CMK (cell line): ENCODE data around the gene XDH.

Experiments
- DNase-seq: peaks from one replicate; pipeline ENCODE4 v3.0.0-alpha.2; 2010; ENCODE audit warnings: low read depth

XDH gene

GRCh38 chr2:31402388-31402787 lies 12.2 kb downstream of the XDH start:
- no peak for DNase-seq

GRCh38 chr2:31401580-31401979 lies 13.0 kb downstream of the XDH start:
- no peak for DNase-seq

DNA sequence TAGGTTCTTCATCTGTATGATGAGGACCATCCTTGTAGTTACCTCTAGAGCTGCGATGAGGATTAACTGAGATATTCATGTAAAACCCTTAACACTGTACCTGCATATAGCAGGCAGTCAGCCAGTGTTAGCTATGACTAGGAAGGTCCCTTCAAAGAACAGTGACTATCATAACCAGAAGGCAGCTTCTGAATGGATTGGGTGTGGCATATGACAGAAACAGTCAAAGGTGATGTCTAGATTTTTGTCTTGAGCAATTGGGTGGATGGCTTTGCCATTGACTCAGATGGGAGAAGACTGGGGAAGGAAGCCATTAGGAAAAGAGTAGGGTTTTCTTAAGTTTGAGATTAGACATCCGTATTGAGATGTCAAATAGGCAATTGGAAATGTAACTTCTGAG lies 15.7 kb downstream of the XDH start:
- DNase-seq = no peak

GRCh38 chr2:31397094-31397493 lies 17.4 kb downstream of the XDH start:
- DNase-seq = no peak

DNA sequence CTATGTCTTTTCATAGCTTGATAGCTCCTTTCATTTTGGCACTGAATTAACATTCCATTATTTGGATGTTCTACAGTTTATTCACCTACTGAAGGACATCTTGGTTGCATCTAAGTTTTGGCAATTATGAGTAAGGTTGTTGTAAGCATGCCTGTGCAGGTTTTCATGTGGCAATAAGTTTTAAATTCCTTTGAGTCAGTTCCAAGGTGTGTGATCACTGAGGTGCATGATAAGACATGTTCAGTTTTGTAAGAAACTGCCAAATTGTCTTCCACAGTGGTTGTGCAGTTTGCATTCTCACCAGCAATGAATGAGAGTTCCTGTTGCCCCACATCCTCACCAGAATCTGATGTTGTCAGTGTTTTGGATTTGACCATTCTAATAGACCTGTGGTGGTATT lies 24.2 kb downstream of the XDH start:
- DNase-seq = no peak

- no peak for DNase-seq
Measured at GRCh38 chr2:31388736-31389135, 25.8 kb downstream of the XDH start.

DNA sequence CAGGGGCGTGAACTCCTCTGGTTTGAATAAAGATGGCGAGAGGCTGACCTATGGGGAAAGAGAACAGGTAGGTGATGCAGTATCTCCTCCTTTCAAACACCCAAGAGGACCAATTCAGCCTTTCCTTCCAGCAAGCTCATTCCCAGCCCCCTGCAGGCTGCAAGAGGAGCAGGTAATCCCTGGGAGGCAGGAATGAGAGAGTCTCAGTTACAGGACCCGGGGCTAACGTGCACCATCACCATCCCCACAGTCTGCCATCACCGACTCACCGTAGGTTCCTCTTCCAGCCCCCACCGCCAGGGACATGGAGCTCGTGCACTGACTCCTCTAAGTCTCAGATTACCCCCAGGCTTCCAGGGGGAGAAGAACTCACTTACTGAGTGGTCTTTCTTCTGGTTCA lies 26.7 kb downstream of the XDH start:
- DNase-seq = no peak

DNA sequence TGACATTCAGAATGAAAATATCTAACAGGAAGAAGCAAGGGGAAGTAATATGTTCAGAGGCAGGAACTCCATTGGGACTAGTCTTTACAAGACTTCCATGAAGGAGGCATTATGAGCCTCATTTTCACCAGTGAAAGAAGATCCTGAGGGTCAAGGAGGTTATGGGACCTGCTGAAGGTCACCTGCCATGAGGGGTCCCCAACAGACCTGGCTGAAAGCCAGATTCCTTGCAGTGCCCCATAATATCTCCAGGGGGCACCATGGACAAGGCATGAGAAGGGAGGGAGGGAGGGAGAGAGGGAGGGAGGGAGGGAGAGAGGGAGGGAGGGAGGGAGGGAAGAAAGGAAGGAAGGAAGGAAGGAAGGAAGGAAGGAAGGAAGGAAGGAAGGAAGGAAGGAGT lies 27.9 kb downstream of the XDH start:
- DNase-seq = peak; percentile 3

GRCh38 chr2:31386172-31386571 lies 28.4 kb downstream of the XDH start:
- no peak for DNase-seq

GRCh38 chr2:31384771-31385276 lies 29.7 kb downstream of the XDH start:
- DNase-seq = no peak

DNA sequence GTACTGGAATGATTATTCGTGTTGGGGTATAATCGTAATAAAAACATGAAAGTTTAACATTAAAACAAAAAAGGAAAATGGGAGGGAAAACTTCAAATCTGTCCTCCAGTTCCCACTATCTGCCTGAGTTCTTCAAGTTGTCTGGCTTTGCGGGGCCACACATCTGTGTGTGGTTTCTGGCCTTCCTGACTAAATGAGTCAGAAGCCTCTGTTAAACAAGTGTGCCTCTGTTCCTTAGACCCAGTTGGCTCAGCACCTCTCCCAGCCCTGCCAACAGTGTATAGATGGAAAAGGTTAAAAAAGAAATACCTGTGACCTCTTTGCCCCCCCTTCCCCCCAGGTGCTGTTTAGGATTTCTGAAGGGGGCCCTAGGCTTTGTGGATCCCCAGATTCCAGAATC lies 30.2 kb downstream of the XDH start:
- DNase-seq = no peak

DNA sequence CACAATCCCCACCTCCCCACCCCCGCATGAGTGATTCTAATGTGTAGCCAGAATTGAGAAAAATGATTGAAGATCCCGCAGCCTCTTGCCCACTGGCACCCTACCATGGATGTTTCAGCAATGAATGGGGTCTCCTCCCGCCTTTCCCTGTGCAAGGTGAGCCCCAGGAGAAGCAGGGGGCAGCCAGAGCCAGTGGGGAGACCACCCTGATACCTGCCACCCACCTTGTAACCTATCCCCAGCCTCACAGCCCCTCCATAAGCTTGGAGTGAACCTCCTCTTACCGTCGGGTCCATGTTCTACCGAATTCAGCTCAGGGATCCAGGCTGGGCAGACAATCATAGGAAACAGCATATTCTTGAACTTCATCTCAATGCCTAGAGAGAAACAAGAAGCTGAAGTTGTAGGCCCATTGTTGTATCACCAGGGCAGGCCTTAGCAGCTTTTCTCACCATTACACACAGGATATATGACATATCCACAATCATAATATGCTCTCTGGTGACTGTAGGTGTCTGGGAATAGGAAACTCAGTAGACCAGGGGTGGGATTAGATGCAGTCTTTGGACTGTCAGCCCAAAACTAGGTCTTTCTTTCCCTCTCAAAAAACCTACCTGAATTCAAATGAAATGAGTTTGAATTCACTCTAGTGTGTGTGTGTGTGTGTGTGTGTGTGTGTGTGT lies 30.9 kb downstream of the XDH start:
- no peak for DNase-seq

GRCh38 chr2:31382452-31383120 lies 32.0 kb downstream of the XDH start:
- no peak for DNase-seq

DNA sequence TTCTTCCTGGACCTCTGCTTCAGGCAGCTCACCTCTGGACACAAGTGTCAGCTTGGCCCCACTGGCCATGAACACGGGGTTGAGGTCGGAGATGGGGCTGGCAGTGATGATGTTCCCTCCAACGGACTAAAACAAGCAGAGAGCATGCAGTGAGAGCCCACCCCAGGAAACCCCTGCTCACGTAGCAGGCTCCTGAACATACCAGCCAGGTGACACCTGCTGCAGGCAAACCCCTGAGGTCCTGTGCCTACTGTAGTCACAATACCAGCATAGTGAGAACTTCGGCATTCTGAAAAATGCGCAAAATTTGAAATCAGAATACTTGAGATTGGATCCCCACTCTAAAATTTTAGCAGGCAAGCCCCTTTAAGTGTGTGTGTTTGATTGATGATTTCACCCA lies 32.9 kb downstream of the XDH start:
- DNase-seq = no peak

GRCh38 chr2:31380243-31380642 lies 34.3 kb downstream of the XDH start:
- DNase-seq = no peak

- DNase-seq = no peak
Measured at GRCh38 chr2:31379747-31380146, 34.8 kb downstream of the XDH start.

DNA sequence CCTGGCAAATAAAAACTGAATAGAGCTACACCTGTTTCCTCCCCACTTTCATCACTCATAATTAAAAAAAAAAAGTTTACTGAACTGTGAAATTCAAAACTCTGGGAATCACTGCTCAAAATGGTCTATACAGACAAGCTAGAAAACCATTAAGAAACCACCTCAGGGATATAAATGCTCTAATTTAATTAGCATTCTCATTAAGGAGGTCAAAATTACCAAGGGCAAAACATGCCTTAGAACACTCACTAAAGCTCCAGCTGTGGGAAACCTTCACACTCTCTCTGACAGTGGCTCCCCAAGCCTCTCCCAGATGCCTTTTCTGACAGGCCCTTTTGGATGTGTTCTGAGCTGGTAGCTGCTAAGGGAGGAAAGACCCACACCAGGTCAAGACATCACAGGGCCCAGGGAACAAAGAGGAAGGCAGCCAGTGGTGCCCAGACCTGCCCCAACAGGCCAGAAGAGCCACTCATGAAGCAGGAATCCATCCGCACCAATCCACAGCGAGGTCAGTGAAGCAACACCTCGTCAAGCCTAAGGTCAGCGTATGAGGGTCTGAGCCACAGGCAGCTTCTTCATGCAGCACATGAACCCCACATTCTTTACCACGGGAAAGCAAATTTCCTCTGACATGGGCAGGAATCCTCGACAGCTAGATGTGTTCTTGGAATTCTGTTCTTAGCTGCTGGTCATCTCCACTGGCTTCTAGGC lies 35.6 kb downstream of the XDH start:
- DNase-seq = no peak

DNA sequence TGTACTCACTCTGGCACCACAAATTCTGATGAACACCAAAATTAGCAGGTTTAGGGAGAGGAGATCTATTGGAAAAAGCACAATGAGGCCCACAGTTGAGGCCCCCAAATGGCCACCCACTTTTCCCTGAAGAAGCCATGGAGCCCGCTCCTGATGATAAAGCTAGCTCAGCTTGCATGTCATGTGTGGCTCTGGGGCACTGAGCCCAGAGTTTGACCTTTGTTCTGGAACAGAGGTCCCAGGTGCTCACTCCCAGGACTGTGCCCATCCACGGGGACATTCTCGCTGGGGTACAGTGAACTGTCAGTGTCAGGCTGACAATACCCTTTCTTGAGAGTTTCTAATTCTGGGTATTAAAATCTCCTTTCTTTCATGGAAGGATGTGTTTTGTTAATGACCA lies 36.2 kb downstream of the XDH start:
- no peak for DNase-seq

- DNase-seq = no peak
Measured at GRCh38 chr2:31373127-31373526, 41.4 kb downstream of the XDH start.

- DNase-seq = no peak
Measured at GRCh38 chr2:31372097-31372496, 42.4 kb downstream of the XDH start.

GRCh38 chr2:31371691-31372090 lies 42.9 kb downstream of the XDH start:
- no peak for DNase-seq

DNA sequence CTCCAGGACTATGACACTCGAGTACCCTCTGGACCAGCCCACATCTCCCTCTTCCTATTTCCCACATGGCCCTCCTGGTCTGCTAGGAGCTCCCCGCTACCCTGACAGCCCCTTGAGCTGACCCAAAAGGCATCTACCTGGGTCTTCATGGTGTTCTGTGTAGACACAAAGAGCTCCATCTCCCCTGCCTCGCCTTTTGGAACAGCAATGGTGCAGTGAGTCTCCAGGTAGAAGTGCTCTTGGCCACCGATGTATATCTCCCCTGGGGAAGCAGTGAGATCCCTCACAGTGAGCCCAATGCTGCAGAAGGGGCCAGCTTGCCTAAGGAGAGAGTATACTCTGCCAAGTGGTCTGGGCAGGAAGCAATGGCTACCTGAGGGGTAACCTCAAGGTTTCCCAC lies 47.8 kb downstream of the XDH start:
- DNase-seq = no peak

- DNase-seq = no peak
Measured at GRCh38 chr2:31365834-31366505, 48.6 kb downstream of the XDH start.
